PFSK-1 (cell line): ENCODE measurements around the gene SWAP70.

Experiments
- FOXP2 ChIP-seq: optimal IDR thresholded peaks from 2 replicates; pipeline ENCODE3; 2011; ENCODE audit warnings: borderline replicate concordance, control low read depth, inconsistent platforms; ENCODE audit not compliant: insufficient read depth; ENCODE audit errors: extremely low read length, extremely low read depth
- POLR2AphosphoS5 ChIP-seq: IDR thresholded peaks from 2 replicates; pipeline ENCODE4 v1.6.1; 2012; ENCODE audit warnings: low read depth, mild to moderate bottlenecking, control low read depth, low read length, moderate library complexity
- REST ChIP-seq, 2 experiments: IDR thresholded peaks; 2 replicates each; pipeline versions ENCODE4 v1.6.1 to v1.8.0; 2011 to 2012; ENCODE audit warnings: low read depth in 2 of 2, low read length in 2 of 2, control low read depth in 1 of 2, inconsistent platforms in 1 of 2, mild to moderate bottlenecking in 1 of 2, moderate library complexity in 1 of 2; ENCODE audit not compliant: insufficient read depth in 1 of 2
- SIN3A ChIP-seq: IDR thresholded peaks from 2 replicates; pipeline ENCODE4 v1.6.1; 2012; ENCODE audit warnings: mild to moderate bottlenecking, low read length, moderate library complexity, borderline replicate concordance; ENCODE audit not compliant: insufficient read depth
- TAF1 ChIP-seq: IDR thresholded peaks from 2 replicates; pipeline ENCODE4 v1.6.1; 2012; ENCODE audit warnings: low read length, control low read depth, borderline replicate concordance; ENCODE audit not compliant: insufficient read depth

SWAP70 gene

GRCh38 chr11:9691865-9692264 lies 28.0 kb downstream of the SWAP70 start:
- no peak for TF ChIP-seq REST (IDR thresholded peaks at IDR 0.05; ENCODE audit: insufficient read depth in 1 of 2, low read depth in 2 of 2, low read length in 2 of 2)
- TF ChIP-seq FOXP2, result no peak
- TF ChIP-seq POLR2AphosphoS5, result no peak
- TF ChIP-seq TAF1, result no peak
- no peak for TF ChIP-seq SIN3A

- no peak for TF ChIP-seq FOXP2
Observed at GRCh38 chr11:9692691-9693090, 28.8 kb downstream of the SWAP70 start.

- TF ChIP-seq TAF1 (no peak), REST (IDR thresholded peaks at IDR 0.05; ENCODE audit: insufficient read depth in 1 of 2, low read depth in 2 of 2, low read length in 2 of 2) (no peak), POLR2AphosphoS5 (no peak), FOXP2 (no peak), SIN3A (no peak)
Observed at GRCh38 chr11:9693801-9694553, 30.1 kb downstream of the SWAP70 start.

GRCh38 chr11:9697766-9698165 lies 33.9 kb downstream of the SWAP70 start:
- TF ChIP-seq TAF1 (no peak), SIN3A (no peak), POLR2AphosphoS5 (no peak), REST (IDR thresholded peaks at IDR 0.05; ENCODE audit: insufficient read depth in 1 of 2, low read depth in 2 of 2, low read length in 2 of 2) (no peak), FOXP2 (no peak)

- no peak for TF ChIP-seq TAF1
- TF ChIP-seq SIN3A, result no peak
- TF ChIP-seq FOXP2, result no peak
- TF ChIP-seq REST (IDR thresholded peaks at IDR 0.05; ENCODE audit: insufficient read depth in 1 of 2, low read depth in 2 of 2, low read length in 2 of 2), result no peak
- TF ChIP-seq POLR2AphosphoS5, result no peak
Observed at GRCh38 chr11:9700105-9700801, 36.4 kb downstream of the SWAP70 start.
